Astrocyte of the hippocampus (primary cell): ENCODE data around the gene GPC6.

Experiments used
- DNase-seq: peaks from one replicate; pipeline ENCODE4 v3.0.0; 2011; ENCODE audit warnings: low read depth, low spot score

Gene GPC6

GRCh38 chr13:93561576-93562225 is 335.1 kb downstream of the GPC6 start:
- no peak for DNase-seq

DNA sequence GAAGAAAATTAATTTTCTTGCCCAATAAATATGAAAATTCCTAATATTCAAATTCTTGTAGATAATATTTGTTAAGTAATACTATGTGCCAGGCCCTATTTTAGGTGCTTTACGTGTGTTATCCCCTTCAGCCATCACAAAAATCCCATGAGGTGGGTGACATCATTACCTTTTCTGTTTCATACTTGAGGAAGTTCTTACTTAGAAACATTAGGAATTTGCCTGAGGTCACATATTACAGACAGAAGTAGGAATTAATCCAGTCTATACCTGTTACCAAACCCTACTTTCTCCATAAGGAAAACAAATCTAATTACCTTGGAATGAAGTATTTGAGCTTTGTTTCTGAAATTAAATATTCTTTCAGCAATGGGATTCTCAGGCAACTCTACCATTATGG is 336.1 kb downstream of the GPC6 start:
- DNase-seq = no peak

DNA sequence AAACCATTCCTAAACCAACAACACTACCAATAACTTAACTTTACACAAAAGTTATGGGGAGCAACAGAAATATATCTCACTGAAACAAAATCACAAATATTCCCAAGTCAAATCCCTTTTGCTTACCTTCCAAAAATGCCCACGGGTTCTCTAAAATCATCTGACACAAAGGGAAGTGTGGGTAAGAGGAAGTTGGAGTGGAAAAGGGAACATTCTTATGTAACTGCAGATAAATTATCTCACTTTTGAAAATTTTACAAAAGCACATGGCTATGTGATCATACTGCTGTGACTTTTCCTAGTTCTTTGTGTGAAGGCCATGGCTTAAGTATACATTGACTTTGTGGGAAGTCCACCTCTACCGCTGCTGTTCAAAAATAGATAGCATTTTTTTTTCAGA is 350.5 kb downstream of the GPC6 start:
- no peak for DNase-seq

- no peak for DNase-seq
These were observed 363.2 kb downstream of the GPC6 start for GRCh38 chr13:93589788-93590187.

- peak; percentile 84 for DNase-seq
These were observed 376.4 kb downstream of the GPC6 start for GRCh38 chr13:93603043-93603442.

GRCh38 chr13:93614776-93615175 is 388.2 kb downstream of the GPC6 start:
- no peak for DNase-seq

GRCh38 chr13:93620181-93620765 is 393.7 kb downstream of the GPC6 start:
- no peak for DNase-seq

DNA sequence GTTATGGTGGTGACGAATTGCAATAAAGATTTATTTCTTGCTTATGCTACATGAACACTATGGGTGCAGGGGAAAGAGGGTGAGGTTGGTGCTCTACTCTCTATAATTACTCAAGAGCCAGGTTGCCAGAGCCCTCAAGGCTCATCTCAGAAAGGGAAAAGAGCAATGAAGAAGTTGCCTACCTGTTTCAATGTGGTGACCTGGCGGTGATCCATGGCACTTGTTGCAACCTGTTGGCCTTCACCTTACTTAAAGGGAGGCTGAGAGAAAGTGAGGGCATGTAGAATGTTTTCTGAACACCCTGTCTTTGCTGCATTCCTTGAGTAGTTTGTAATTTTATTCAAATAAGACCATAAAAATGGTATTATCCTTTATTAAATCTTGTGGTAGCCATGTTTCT is 394.4 kb downstream of the GPC6 start:
- DNase-seq = no peak

DNA sequence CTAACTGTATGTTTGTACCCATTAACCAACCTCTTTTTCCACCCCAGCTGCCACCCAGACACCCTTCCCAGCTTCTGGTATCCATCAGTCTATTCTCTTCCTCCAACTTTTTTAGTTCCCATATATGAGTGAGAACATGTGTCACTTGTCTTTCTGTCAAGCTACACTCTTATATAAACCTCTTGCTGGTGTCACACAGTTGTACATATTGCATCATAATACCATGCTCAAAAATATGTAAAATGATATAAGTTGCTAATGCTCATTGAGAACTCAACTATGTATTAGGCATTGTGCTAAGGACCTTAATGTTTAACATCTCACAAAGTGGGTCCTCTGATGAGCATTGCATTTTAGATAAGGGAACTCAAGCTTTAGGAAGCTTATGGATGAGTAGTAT is 395.4 kb downstream of the GPC6 start:
- no peak for DNase-seq

- peak; percentile 58 for DNase-seq
These were observed 397.7 kb downstream of the GPC6 start for GRCh38 chr13:93624311-93624777.

GRCh38 chr13:93625536-93625935 is 398.9 kb downstream of the GPC6 start:
- DNase-seq = peak; percentile 26

DNA sequence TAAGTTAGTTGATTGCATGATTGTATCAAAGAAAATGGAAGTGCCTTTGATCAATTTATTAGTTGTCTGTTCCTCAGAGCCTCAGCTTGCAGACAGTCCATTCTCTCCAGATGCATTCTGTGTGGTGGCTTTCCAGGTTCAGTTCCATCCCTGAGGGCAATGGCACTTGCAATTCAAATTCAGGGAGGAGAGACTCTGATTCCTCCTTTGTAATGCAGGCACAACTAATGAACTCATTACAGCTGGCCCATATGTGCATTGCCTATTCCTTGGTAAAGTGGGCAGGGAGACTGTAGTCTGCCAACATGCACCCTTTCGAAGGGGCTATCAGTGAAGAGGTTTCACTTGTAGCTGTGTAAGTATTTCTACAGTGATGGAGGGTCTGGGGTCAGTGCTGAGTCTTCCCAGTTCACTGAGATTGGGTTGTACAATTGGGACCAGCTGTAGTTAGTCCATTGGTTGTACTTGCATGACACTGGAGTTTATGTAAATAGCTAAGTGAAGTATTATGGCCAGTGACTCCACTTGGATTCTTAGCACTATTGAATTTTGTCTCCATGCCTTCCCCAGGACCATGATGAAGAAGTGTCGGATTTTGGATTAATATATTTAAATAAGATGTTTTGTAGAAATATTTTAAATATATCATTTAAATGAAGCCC is 401.7 kb downstream of the GPC6 start:
- no peak for DNase-seq

- peak; percentile 34 for DNase-seq
These were observed 409.0 kb downstream of the GPC6 start for GRCh38 chr13:93635616-93636032.

- no peak for DNase-seq
These were observed 411.2 kb downstream of the GPC6 start for GRCh38 chr13:93637852-93638251.

GRCh38 chr13:93640452-93640851 is 413.8 kb downstream of the GPC6 start:
- no peak for DNase-seq

DNA sequence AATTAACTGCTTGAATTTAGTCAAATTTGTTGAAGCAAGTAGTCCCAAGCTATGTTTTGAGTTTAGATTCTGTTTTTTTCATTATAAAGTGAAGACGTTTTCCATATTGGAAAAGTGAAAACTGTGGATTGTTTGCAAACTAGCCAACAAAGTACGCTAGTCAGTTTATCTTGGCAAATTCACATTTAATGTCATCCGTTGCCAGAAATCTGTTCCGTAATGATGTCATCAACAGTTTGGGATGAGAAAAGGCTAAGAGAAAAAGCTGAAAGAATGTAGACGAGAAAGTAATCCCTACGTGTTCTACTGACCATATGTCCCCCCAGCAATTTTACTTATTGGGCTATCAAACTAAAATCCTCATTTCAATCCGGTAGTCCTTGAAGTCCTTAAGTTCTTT is 419.6 kb downstream of the GPC6 start:
- DNase-seq = no peak

DNA sequence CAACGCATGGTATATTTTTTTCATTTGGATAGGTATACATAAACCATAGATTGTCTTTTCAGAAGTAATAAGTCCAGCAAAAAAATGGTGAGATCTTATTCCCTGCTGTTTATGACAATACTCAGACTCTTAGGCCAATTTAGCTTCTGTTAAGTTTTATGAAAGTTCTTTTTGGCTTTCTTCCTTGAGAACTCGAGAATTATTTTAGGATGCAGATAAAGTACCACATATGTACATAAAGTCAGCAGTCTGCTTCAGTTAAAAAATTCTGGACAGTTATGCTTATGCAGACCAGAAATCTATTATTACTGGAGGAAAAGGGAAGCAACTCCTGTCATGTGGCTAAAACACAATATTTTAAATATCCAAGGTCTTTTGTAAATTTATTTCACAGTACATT is 422.9 kb downstream of the GPC6 start:
- DNase-seq = no peak

DNA sequence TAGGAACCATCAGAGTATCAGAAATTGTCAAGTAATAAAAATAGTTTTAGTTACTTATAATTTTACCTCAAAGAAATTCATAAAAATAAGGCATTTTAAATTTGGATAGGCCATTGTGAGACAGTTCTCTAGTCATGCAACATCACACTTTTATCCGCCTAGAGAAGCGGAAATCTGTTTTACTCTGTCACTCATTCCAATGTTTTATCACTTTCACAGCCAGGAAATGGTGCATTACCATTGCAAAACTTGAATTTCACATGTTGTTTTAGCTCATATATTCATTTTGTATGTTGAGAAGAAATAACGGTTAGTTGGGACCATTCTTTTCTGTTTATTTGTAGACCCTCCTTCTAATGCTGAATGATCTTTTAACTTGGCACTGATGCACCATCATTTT is 427.2 kb downstream of the GPC6 start:
- DNase-seq = no peak

- DNase-seq = no peak
These were observed 428.5 kb downstream of the GPC6 start for GRCh38 chr13:93655154-93655553.

DNA sequence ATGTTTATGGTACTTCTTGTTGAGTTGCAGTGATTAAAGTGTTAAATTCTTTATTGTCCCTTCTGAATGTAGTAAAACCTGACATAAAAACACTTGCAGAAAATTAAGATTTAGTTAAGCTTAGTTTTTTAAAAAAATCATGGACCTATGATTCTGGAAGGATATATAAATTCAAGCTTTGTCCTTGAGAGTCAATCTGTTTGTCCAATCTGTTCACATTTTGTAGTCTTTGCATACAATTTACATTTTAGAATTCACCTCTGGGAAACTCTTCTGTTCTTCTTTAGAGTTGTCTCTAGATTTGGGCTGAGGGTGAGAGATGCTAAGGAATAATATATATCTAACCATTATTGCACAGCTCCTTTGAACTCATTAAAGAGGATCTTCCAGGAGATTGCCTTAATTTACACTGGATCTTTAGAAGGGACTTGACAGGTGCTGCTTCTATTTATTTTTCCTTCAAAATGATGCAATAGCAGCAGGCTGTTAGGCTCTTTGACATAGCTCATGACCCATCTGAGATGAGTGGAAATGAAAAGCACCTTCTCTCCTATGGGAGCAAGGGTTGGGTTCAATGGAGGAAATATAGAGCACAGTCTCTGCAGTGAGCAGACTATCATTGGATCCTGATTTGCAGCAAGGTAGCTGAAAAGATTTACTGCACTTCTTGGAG is 433.9 kb downstream of the GPC6 start:
- no peak for DNase-seq

DNA sequence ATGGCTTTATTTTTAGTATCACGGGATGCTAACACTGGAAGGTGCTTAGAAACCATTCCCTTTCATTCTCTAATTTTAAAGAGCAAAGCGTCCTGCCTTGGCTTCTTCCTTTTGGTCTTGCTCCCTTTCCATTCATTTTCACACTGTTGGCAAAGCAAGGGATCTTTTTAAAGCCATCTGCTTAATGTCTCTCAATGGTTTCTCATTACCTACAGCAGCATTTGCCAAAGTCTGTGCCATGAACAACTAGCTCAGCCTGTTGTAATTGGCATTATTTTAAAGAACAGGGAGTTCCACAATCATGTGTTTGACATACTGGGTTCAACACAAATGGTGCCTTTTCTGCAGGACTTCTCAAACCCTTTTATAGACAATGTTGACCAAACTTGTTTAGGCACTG is 444.3 kb downstream of the GPC6 start:
- DNase-seq = no peak

DNA sequence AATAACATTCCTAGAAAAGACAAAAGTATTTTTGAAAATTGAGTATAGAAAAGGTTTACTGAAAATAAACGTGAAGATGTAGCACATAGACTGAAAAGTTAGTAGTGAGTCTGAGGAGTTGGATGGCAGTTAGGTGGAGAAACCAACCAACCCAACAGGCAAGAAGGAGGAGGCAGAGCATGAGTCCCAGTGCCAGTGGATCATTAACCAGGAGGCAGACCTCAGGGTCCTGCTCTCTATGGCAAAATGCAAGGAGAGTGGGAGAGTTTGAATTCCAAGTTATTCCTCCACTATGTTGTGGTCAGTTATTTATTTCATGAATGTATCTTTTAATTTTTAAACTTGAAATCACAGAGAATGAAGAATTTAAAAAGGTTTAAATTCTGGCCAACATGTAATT is 446.4 kb downstream of the GPC6 start:
- no peak for DNase-seq

GRCh38 chr13:93673885-93674284 is 447.3 kb downstream of the GPC6 start:
- no peak for DNase-seq
